Retinal pigment epithelial cell (primary cell): ENCODE measurements around the gene TSPO.

Experiments used
- DNase-seq: peaks from one replicate; pipeline ENCODE4 v3.0.0-alpha.2; 2010; ENCODE audit warnings: low read depth
- H3K4me3 ChIP-seq: 2 replicates; pipeline ENCODE4 v1.5.1; 2011; ENCODE audit warnings: mild to moderate bottlenecking, low read length, control low read depth, moderate library complexity
- TF ChIP-seq, protein P1 (sequence below): conservative IDR thresholded peaks from 2 replicates; pipeline ENCODE4 v1.5.1; 2011; ENCODE audit warnings: low read depth, low read length, control low read depth, inconsistent platforms

Gene TSPO

DNA sequence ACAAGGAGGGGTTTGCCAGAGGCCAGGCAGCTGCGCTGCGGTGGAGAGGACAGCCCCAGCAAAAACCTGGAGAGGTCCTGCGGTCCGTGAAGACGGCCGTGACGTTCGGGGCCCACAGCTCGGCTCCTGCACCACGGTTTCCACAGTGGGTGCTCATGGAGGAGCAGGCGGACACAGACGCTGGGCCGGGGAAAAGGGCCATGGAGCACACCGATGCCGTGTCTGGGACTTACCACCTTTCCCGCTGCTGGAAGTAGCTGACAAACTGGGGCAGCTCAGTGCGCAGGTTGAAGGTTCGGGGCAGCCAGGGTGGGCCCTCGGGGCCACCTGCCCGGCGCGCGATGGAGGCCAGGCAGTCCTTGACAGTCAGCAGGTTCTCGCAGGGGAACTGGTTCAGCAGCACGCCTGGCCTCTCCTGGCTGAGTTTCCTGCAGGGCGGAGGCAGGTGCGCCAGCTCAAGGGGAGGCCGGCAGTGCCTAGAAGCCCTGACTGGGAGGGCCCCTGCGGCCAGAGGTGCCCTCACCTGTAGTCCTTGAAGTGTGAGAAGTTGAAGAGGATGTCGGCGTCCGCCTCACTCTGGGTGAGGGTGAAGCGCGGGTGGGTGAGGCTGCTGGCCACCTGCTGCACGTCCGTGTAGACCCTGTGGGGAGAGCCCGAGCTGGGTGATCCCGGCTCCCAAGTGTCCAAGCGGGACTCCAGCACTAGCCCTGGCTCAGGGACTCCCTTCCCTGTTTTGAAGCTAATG is 22.8 kb downstream of the TSPO start:
- DNase-seq, result no peak
- TF ChIP-seq, protein P1, sequence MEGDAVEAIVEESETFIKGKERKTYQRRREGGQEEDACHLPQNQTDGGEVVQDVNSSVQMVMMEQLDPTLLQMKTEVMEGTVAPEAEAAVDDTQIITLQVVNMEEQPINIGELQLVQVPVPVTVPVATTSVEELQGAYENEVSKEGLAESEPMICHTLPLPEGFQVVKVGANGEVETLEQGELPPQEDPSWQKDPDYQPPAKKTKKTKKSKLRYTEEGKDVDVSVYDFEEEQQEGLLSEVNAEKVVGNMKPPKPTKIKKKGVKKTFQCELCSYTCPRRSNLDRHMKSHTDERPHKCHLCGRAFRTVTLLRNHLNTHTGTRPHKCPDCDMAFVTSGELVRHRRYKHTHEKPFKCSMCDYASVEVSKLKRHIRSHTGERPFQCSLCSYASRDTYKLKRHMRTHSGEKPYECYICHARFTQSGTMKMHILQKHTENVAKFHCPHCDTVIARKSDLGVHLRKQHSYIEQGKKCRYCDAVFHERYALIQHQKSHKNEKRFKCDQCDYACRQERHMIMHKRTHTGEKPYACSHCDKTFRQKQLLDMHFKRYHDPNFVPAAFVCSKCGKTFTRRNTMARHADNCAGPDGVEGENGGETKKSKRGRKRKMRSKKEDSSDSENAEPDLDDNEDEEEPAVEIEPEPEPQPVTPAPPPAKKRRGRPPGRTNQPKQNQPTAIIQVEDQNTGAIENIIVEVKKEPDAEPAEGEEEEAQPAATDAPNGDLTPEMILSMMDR, result no peak
- H3K4me3 ChIP-seq, result no peak overlapping the region

DNA sequence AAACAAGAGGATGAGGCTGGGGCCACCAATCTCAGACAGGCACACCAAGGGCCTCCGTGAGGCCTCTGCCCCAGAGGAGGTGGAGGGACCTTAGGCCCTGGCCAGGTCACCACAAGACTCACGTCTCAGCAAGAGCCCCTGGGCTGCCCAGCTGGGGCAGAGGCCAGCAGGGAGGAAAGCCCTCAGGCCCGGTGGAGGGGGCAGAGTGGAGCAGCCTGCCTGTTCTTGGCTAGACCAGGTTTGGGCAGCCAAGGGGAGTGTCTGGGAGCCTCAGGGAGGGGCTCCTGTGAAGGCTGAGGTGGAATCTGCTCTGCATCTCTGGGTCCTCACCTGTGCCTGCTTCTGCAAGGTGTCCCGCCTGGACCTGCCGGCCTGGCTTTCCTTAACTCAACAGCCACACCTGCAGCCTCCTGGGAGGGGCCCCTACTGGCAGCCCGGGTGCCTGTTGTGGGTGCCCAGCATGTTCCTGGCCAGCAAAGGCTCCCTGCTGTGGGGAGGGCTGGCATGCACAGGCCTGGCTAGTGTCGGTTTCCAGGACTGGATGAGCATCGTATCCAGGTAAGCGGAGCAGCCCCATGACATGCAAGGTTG is 23.7 kb downstream of the TSPO start:
- no peak overlapping the region for H3K4me3 ChIP-seq
- no peak for DNase-seq
- TF ChIP-seq, protein P1, result no peak

DNA sequence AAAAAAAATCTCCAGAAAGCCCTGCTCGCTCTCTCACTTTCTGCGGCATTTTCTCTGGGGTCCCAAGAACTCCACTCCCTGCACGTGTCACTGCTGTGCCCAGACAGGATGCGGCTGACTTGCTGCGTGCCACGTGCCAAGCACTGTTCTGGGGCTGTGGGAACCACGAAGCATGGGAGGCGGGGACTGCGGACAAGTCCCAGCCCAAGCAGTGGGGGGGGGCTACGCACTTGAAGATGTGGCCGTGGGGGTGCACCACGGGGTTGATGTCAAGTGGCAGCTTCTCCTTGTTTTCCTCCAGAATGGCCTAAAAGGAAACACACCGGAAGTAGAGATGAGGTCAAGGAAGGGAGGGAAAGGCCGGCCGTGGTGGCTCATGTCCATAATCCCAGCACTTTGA is 24.7 kb downstream of the TSPO start:
- no peak for DNase-seq
- TF ChIP-seq, protein P1, result no peak
- no peak overlapping the region for H3K4me3 ChIP-seq

DNA sequence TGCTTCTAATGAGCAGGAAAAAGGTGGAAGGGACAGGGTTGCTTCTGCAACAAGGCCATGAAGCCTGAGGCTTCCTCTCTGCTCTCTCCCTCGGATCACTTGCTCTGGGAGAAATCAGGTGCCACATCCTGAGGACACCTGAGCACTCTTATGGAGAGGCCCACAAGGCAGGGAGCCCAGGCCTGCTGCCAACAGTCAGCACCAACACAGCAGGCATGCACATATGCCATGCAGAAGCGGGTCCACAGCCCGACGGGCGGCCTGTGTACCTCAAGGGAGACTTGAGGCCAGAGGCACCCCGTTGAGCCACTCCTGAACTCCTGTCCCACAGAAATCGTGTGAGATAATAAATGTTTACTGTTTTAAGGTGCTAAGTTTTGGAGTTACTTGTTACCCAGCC is 26.1 kb downstream of the TSPO start:
- no peak for DNase-seq
- no peak overlapping the region for H3K4me3 ChIP-seq
- TF ChIP-seq, protein P1, result no peak

DNA sequence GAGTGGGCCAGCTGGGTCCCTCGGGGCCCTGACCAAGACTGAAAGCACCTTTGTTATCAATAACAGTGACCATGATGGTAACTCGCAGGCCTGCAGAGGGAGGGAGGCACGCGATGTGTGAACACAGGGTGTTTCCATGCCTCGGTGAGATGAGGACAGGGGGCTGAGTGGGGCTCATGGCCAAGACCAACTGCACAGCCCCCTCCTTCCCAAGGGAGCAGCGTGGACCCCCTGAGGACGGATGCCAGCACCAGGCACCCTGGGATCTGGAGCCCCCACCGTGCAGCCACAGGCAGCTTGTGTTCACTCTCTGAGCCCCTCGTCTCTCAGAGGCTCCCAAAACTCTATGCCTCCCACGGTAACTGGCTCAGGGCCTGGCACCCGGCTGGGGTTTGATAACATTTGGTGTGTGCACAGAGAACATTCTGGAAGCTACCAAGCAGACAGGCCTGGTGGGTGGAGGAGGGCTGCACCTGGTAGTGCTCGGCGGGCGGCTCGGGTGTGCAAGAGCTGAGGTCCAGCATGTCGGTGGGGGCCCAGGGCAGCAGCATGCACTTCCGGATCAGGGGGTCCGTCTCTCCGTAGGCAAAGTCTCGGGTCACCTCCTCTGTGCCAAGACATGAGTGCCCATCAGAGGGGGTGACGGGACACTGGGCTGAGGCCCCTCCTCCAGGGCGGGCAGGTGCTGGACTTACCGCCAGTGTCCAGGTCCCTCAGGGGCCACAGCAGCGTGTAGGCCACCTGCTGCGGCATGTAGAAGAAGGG is 28.0 kb downstream of the TSPO start:
- no peak overlapping the region for H3K4me3 ChIP-seq
- TF ChIP-seq, protein P1, result no peak
- no peak for DNase-seq

DNA sequence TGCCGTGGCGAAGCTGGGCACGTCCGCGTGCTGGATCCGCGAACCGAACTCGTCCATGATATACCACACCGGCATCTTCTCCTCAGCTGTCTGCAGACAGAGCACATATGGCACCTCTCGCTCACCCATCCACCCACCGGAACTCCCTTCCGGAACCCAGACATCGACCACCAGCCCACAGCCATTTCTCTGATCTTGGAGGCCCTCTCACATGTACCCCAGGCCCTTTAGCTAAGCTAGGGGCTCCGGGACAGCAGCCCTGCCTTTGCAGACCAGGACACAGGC is 28.5 kb downstream of the TSPO start:
- no peak for DNase-seq

More for the DNA sequence above, 28.5 kb downstream of the TSPO start:
- no peak overlapping the region for H3K4me3 ChIP-seq
- TF ChIP-seq, protein P1, result no peak
